Lung microvascular endothelial cell (primary cell): ENCODE data around the gene CACNA1S. TPM values are rescaled to one million over a fixed set of nuclear protein-coding genes. Genes with fewer than 3 reads are reported as not detected.

ENCODE experiments used
- DNase-seq, 2 donors: peaks; one replicate each; pipeline versions ENCODE4 v3.0.0 to v3.0.0-alpha.2; 2010; ENCODE audit warnings: low read depth in 2 of 2
- total RNA-seq: library from RNA; depleted of rRNA; stranded (reverse); fragments of >200 nt; gene quantifications from 2 replicates; pipeline ENCODE4 v1.2.1, GENCODE V29; 2014

CACNA1S gene
- total RNA-seq, 1 donor from 2014 or later, result not detected

- no peak for DNase-seq
These were observed 49.1 kb downstream of the CACNA1S start for GRCh38 chr1:201063145-201063544.

GRCh38 chr1:201062511-201063091 lies 49.6 kb downstream of the CACNA1S start:
- no peak for DNase-seq

GRCh38 chr1:201061886-201062285 lies 50.3 kb downstream of the CACNA1S start:
- DNase-seq, result no peak

- DNase-seq, result no peak
These were observed 51.2 kb downstream of the CACNA1S start for GRCh38 chr1:201061049-201061448.

GRCh38 chr1:201060586-201060985 lies 51.6 kb downstream of the CACNA1S start:
- no peak for DNase-seq

GRCh38 chr1:201059871-201060555 lies 52.2 kb downstream of the CACNA1S start:
- no peak for DNase-seq

GRCh38 chr1:201059401-201059800 lies 52.8 kb downstream of the CACNA1S start:
- DNase-seq, result no peak

GRCh38 chr1:201054091-201054543 lies 58.1 kb downstream of the CACNA1S start:
- no peak for DNase-seq

GRCh38 chr1:201053155-201053860 lies 58.9 kb downstream of the CACNA1S start:
- DNase-seq, result no peak

GRCh38 chr1:201051399-201051798 lies 60.8 kb downstream of the CACNA1S start:
- no peak for DNase-seq

- DNase-seq, result no peak
These were observed 61.5 kb downstream of the CACNA1S start for GRCh38 chr1:201050515-201051277.

GRCh38 chr1:201049248-201049831 lies 62.9 kb downstream of the CACNA1S start:
- no peak for DNase-seq

GRCh38 chr1:201048521-201048920 lies 63.7 kb downstream of the CACNA1S start:
- no peak for DNase-seq

GRCh38 chr1:201044119-201044518 lies 68.1 kb downstream of the CACNA1S start:
- DNase-seq, result no peak

GRCh38 chr1:201042779-201043461 lies 69.3 kb downstream of the CACNA1S start:
- peak; percentile 78 to 80 for DNase-seq

- DNase-seq, result no peak
These were observed 71.2 kb downstream of the CACNA1S start for GRCh38 chr1:201041011-201041410.

GRCh38 chr1:201039876-201040275 lies 72.3 kb downstream of the CACNA1S start:
- DNase-seq, result no peak

GRCh38 chr1:201039418-201039817 lies 72.8 kb downstream of the CACNA1S start:
- no peak for DNase-seq

GRCh38 chr1:201038186-201038876 lies 73.9 kb downstream of the CACNA1S start:
- DNase-seq, result no peak

GRCh38 chr1:201036188-201036842 lies 75.9 kb downstream of the CACNA1S start:
- no peak for DNase-seq
